Brain pericyte (primary cell): ENCODE measurements around the gene STOX2.

Source experiments
- DNase-seq: peaks from one replicate; pipeline ENCODE4 v3.0.0-alpha.2; 2012; ENCODE audit warnings: low read depth, low spot score

The STOX2 gene

GRCh38 chr4:183905081-183905592, at the start of gene STOX2:
STOX2 (plus strand) TSS chr4:183905307; CDS start chr4:183906791, 1,484 bp downstream.
- no peak for DNase-seq

- DNase-seq: no peak
Observed at GRCh38 chr4:183855323-183856190, 49.5 kb upstream of the STOX2 start.

- DNase-seq: no peak
Observed at GRCh38 chr4:183857040-183857439, 48.1 kb upstream of the STOX2 start.

- no peak for DNase-seq
Observed at GRCh38 chr4:183858011-183858615, 47.0 kb upstream of the STOX2 start.

GRCh38 chr4:183860119-183860518, 45.0 kb upstream of the STOX2 start:
- DNase-seq: no peak

GRCh38 chr4:183860731-183861130, 44.4 kb upstream of the STOX2 start:
- no peak for DNase-seq

GRCh38 chr4:183861426-183861825, 43.7 kb upstream of the STOX2 start:
- DNase-seq: no peak

GRCh38 chr4:183863155-183863825, 41.8 kb upstream of the STOX2 start:
- DNase-seq: no peak

- no peak for DNase-seq
Observed at GRCh38 chr4:183867247-183867646, 37.9 kb upstream of the STOX2 start.

GRCh38 chr4:183870997-183871396, 34.1 kb upstream of the STOX2 start:
- DNase-seq: no peak

- no peak for DNase-seq
Observed at GRCh38 chr4:183871581-183871980, 33.5 kb upstream of the STOX2 start.

- DNase-seq: no peak
Observed at GRCh38 chr4:183872531-183872930, 32.6 kb upstream of the STOX2 start.

- DNase-seq: no peak
Observed at GRCh38 chr4:183873409-183874185, 31.5 kb upstream of the STOX2 start.

- DNase-seq: no peak
Observed at GRCh38 chr4:183875251-183875825, 29.8 kb upstream of the STOX2 start.

- DNase-seq: no peak
Observed at GRCh38 chr4:183876268-183876934, 28.7 kb upstream of the STOX2 start.

- no peak for DNase-seq
Observed at GRCh38 chr4:183878251-183878970, 26.7 kb upstream of the STOX2 start.

GRCh38 chr4:183885205-183885720, 19.8 kb upstream of the STOX2 start:
- DNase-seq: no peak

GRCh38 chr4:183887351-183887750, 17.8 kb upstream of the STOX2 start:
- DNase-seq: no peak

- no peak for DNase-seq
Observed at GRCh38 chr4:183888564-183888963, 16.5 kb upstream of the STOX2 start.

GRCh38 chr4:183889190-183889589, 15.9 kb upstream of the STOX2 start:
- no peak for DNase-seq
